ENCODE measurements around the gene SLC66A1.
"Not testable (repeated sequence)": the region's sequence is repeated elsewhere in the genome, so short reads cannot be mapped to it uniquely, and the experiment has no call there.

SLC66A1 gene

DNA sequence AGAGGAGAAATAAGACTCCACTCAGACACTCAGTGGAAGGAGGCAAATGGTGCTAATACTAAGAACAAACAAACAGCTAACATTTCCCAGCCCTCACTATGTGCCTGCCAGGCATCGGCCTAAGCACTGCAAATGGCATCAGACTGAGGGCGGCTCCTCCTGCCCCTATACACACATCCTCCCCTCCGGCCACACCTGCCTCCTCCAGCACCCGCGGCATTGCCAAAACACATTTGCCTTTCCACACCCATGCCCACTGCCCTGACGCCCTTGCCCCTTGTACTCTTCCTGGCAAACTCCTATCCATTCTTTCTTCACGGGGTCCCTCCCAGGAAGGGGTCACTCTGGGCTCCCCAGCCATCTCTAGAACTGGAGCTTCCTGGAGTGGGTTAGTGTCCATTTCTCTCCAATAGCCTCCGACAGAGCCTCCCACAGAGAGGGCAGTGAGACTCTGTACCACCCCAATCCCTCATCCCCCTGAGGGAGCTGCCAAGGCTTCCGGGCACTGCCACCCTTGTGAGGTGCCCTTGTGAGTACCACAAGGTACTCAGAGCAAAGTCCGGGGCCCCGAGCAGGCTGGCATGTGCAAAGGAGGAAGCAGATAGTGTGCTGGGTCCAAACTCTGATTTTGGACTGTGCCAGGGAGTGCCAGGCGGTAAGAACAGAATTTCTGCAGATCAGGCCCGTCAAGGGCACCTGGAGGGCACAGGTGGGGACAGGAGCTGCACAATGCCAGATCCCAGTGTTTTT, 24.5 kb upstream of the SLC66A1 start:
- no peak overlapping the region for H3K4me3 ChIP-seq (ENCODE audit: low read depth, low read length)
- TF ChIP-seq, protein P1, sequence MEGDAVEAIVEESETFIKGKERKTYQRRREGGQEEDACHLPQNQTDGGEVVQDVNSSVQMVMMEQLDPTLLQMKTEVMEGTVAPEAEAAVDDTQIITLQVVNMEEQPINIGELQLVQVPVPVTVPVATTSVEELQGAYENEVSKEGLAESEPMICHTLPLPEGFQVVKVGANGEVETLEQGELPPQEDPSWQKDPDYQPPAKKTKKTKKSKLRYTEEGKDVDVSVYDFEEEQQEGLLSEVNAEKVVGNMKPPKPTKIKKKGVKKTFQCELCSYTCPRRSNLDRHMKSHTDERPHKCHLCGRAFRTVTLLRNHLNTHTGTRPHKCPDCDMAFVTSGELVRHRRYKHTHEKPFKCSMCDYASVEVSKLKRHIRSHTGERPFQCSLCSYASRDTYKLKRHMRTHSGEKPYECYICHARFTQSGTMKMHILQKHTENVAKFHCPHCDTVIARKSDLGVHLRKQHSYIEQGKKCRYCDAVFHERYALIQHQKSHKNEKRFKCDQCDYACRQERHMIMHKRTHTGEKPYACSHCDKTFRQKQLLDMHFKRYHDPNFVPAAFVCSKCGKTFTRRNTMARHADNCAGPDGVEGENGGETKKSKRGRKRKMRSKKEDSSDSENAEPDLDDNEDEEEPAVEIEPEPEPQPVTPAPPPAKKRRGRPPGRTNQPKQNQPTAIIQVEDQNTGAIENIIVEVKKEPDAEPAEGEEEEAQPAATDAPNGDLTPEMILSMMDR (IDR thresholded peaks at IDR 0.05; ENCODE audit: low read depth, low read length): no peak
- TF ChIP-seq POLR2A (IDR thresholded peaks at IDR 0.05; ENCODE audit: extremely low read depth, insufficient read length) (no peak), MYC (IDR thresholded peaks at IDR 0.05; ENCODE audit: low read depth, low read length) (no peak)
- TF ChIP-seq, protein P2, sequence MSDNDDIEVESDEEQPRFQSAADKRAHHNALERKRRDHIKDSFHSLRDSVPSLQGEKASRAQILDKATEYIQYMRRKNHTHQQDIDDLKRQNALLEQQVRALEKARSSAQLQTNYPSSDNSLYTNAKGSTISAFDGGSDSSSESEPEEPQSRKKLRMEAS (IDR thresholded peaks at IDR 0.05; ENCODE audit: low read depth, low read length): no peak
- DNase-seq (ENCODE audit: low read depth): no peak

DNA sequence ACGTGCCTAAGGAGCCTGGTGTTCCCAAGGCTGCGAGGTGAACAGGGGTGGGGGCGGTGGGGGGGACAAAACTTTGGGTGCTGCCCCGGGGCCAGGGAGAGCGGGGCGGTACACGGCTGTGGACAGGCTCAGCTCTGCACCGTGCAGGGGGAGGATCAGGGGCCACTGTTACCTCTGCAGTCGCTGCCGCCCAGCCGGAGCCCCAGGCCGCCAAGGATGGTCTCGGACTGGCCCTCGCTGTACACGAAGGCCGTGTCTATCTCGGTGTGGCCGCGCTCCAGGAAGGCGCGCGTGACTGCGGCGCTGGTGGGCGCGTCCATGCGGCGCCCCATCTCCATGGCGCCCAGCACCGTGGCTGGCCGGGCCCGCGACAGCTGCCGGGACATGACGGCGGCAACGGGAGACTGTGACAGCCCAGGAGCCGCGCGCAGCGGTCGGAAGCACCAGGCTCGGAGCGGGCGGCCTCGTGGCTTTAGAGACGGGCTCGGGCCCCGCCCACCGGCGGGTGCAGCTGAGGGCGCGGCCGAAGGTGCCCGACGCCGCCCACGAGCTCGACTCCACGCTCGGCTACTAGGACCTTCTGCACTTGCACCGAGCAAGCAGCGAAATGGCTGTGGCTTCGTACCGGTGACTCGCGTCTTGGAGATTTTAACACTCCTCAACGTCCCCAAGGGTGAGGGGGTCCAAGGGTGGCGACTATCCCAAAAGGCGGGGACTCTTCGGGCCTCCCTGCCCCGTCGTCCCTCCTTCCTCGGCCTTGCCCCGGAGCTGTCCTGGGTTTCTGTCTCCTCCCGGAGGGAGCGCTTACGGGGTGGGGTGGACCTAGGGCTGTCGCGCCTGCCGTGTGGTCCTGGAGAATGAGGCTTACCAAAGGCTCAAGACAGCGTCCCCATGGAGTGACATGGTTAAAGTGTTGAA, 23.5 kb upstream of the SLC66A1 start, which contains the start of gene AKR7A3:
Gene AKR7A3 (minus strand): TSS at position 447 of the 918 bp plus-strand sequence. CDS start 61 bp downstream, at position 386.
- DNase-seq (ENCODE audit: low read depth): peak; percentile 54
- not testable (repeated sequence) for H3K4me3 ChIP-seq (ENCODE audit: low read depth, low read length)

DNA sequence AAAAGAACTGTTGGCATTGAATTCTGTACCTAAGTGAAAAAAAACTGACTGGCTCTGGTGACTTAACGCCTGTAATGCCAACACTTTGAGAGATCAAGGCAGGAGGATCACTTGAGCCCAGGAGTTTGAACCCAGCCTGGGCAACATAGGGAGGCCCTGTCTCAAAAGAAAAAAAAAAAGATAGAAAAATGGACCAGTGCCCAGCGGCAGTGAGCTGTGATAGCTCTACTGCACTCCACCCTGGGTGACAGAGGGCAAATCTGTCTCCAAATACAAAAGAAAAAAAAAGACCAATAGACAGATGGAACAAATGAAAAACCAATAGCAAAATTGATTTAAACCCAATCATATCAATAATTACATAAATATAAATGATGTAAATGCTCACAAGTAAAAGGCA, 22.9 kb upstream of the SLC66A1 start:
- TF ChIP-seq MYC (IDR thresholded peaks at IDR 0.05; ENCODE audit: low read depth, low read length) (no peak), POLR2A (IDR thresholded peaks at IDR 0.05; ENCODE audit: extremely low read depth, insufficient read length) (no peak)
- TF ChIP-seq, protein P2 (IDR thresholded peaks at IDR 0.05; ENCODE audit: low read depth, low read length): no peak
- TF ChIP-seq, protein P1 (IDR thresholded peaks at IDR 0.05; ENCODE audit: low read depth, low read length): no peak
- no peak overlapping the region for H3K4me3 ChIP-seq (ENCODE audit: low read depth, low read length)
- DNase-seq (ENCODE audit: low read depth): no peak

DNA sequence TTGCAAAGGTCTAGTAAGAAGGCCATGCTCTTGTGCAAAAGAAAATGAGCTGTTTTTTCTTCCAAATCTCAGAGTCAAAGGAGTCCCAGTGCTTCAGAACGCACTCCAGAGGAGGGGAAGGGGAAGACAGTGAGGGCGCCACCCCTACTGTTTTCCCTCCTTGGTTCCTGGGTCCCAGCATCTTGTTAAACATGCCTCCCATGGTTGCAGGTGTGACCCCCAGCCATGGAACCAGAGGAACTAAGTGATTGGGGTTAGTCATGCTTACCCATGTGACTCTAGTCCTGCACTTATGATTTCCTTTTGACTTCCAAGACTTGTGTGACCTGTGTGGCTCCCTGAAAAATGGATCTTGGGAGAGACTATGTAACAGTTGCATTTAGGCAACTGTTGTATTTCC, 17.5 kb upstream of the SLC66A1 start:
- no peak for DNase-seq (ENCODE audit: low read depth)

DNA sequence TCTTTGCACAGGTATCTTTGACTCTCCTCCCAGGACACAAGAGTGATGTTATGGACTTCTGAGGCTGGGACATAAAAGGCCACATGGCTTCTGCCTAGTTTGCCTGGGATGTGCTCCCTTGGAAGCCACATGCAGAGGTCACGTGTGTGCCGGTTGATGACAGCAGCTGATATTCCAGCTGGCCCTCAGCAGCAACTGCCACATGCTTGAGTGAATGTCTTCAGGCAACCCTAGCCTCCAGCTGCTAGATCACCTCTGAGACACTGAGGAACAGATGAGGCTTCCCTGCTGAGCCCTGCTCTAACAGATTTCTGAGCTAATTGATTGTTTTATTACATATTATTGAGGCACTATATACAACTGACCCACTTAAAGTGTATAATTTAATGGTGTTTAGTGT, 11.9 kb upstream of the SLC66A1 start:
- no peak overlapping the region for H3K4me3 ChIP-seq (ENCODE audit: low read depth, low read length)
- no peak for DNase-seq (ENCODE audit: low read depth)
- TF ChIP-seq, protein P2 (IDR thresholded peaks at IDR 0.05; ENCODE audit: low read depth, low read length): no peak
- TF ChIP-seq MYC (IDR thresholded peaks at IDR 0.05; ENCODE audit: low read depth, low read length): no peak
- TF ChIP-seq, protein P1 (IDR thresholded peaks at IDR 0.05; ENCODE audit: low read depth, low read length): no peak
- no peak for TF ChIP-seq POLR2A (IDR thresholded peaks at IDR 0.05; ENCODE audit: extremely low read depth, insufficient read length)

More for the DNA sequence above, 17.5 kb upstream of the SLC66A1 start:
- H3K4me3 ChIP-seq (ENCODE audit: low read depth, low read length): no peak overlapping the region
- TF ChIP-seq, protein P1 (IDR thresholded peaks at IDR 0.05; ENCODE audit: low read depth, low read length): no peak
- TF ChIP-seq, protein P2 (IDR thresholded peaks at IDR 0.05; ENCODE audit: low read depth, low read length): no peak
- TF ChIP-seq MYC (IDR thresholded peaks at IDR 0.05; ENCODE audit: low read depth, low read length): no peak
- no peak for TF ChIP-seq POLR2A (IDR thresholded peaks at IDR 0.05; ENCODE audit: extremely low read depth, insufficient read length)

DNA sequence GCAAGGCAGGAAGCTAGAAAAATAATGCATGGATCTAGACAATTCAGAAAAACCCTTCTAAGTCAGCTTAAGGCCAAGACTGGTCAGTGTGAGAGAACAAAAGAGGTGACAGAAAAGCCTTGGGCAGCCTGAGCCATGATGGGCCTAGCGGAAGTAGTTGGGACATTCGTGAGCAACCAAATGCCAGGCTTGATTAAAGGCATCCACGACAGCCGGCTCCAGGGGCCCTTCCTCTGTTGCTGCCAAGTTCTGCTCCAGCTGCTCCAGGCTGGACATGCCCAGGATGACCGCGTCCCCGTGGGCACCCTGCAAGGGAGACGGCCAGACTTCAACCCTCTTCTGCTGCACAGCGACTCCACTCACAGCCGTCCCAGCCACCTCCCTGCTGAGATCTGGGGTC, 8.0 kb upstream of the SLC66A1 start:
- H3K4me3 ChIP-seq (ENCODE audit: low read depth, low read length): not testable (repeated sequence)

More for the DNA sequence above, 8.0 kb upstream of the SLC66A1 start:
- not testable (repeated sequence) for DNase-seq (ENCODE audit: low read depth)

Data from NB4 (cell line).